H1 (cell line): Measurements from ENCODE around the gene RAB43. TPM values are rescaled to one million over a fixed set of nuclear protein-coding genes. Genes with fewer than 3 reads are reported as not detected.

Experiments
- CTCF ChIA-PET: fragments of 300-600 bp; sonication (Branson Sonifier 250); formaldehyde crosslinking; loops from one replicate; lab custom pipeline; 2021; ENCODE audit not compliant: partially characterized antibody; lab: Charles Lee
- POLR2A ChIA-PET: fragments of 300-600 bp; sonication (Branson Sonifier 250); formaldehyde crosslinking; loops from one replicate; lab custom pipeline; 2021; ENCODE audit warnings: inconsistent platforms; ENCODE audit not compliant: partially characterized antibody; lab: Charles Lee
- DNase-seq, 2 experiments: peaks; one replicate each; pipeline versions ENCODE4 v3.0.0 to v3.0.0-alpha.2; 2010 to 2022; ENCODE audit warnings: low spot score in 2 of 2, low read depth in 1 of 2, mixed read lengths in 1 of 2
- FAIRE-seq: peaks from 2 replicates; lab custom pipeline; 2011; peaks lifted over from hg19 to GRCh38; lab: Jason Lieb, UNC
- H2AFZ ChIP-seq: 2 replicates; pipeline ENCODE4 v1.8.1; 2012; ENCODE audit warnings: low read length, inconsistent platforms
- H2AK5ac ChIP-seq: 2 replicates; pipeline ENCODE4 v1.6.1; 2013; ENCODE audit warnings: low read depth, low read length
- H2BK120ac ChIP-seq: replicated peaks from 2 replicates; pipeline ENCODE3; 2013; ENCODE audit warnings: low read depth, low read length, inconsistent platforms
- H2BK12ac ChIP-seq: 2 replicates; pipeline ENCODE4 v1.6.1; 2013; ENCODE audit warnings: low read depth, low read length
- H2BK15ac ChIP-seq: 2 replicates; pipeline ENCODE4 v1.6.1; 2013; ENCODE audit warnings: low read length
- H2BK20ac ChIP-seq: 2 replicates; pipeline ENCODE4 v1.6.1; 2013; ENCODE audit warnings: low read length
- H2BK5ac ChIP-seq: 2 replicates; pipeline ENCODE4 v1.6.1; 2013; ENCODE audit warnings: low read depth, low read length
- H3K14ac ChIP-seq: 2 replicates; pipeline ENCODE4 v1.6.1; 2013; ENCODE audit warnings: inconsistent platforms; ENCODE audit not compliant: insufficient read length
- H3K18ac ChIP-seq: 2 replicates; pipeline ENCODE4 v1.6.1; 2013; ENCODE audit warnings: low read length; ENCODE audit errors: extremely low read depth
- H3K23ac ChIP-seq: 2 replicates; pipeline ENCODE4 v1.6.1; 2013; ENCODE audit warnings: inconsistent platforms; ENCODE audit not compliant: insufficient read length
- H3K23me2 ChIP-seq: 2 replicates; pipeline ENCODE4 v1.6.1; 2013; ENCODE audit warnings: low read depth, low read length
- H3K27ac ChIP-seq: 2 replicates; pipeline ENCODE4 v1.6.1; 2011; ENCODE audit warnings: low read depth, low read length, inconsistent platforms
- H3K27me3 ChIP-seq, 4 experiments: replicated peaks in 1 of 4; 1 replicate in 1 of 4; 2 replicates in 3 of 4; pipeline versions ENCODE4 v1.6.1 to v1.8.1; 2011 to 2013; ENCODE audit warnings: low read length in 3 of 4, mild to moderate bottlenecking in 3 of 4, inconsistent platforms in 2 of 4, mixed read lengths in 2 of 4, moderate library complexity in 1 of 4; ENCODE audit not compliant: control insufficient read depth in 3 of 4, insufficient read depth in 3 of 4; ENCODE audit errors: extremely low read depth in 1 of 4
- H3K36me3 ChIP-seq, 4 experiments: 2 replicates each; pipeline versions ENCODE4 v1.6.1 to v1.8.1; 2011 to 2013; ENCODE audit warnings: mild to moderate bottlenecking in 4 of 4, low read length in 3 of 4, moderate library complexity in 2 of 4, control low read depth in 1 of 4, inconsistent platforms in 1 of 4; ENCODE audit not compliant: insufficient read depth in 4 of 4, control insufficient read depth in 2 of 4
- H3K4ac ChIP-seq: replicated peaks from 2 replicates; pipeline ENCODE3; 2013; ENCODE audit warnings: low read length, low read depth, mixed read lengths, inconsistent platforms; ENCODE audit not compliant: insufficient read length
- H3K4me1 ChIP-seq, 4 experiments: replicated peaks in 1 of 4; 1 replicate in 1 of 4; 2 replicates in 3 of 4; pipeline versions ENCODE4 v1.6.1 to v1.8.1; 2011 to 2013; ENCODE audit warnings: low read length in 3 of 4, inconsistent platforms in 2 of 4, mixed read lengths in 1 of 4; ENCODE audit not compliant: insufficient read depth in 4 of 4, control insufficient read depth in 3 of 4
- H3K4me2 ChIP-seq, 2 experiments: 2 replicates each; pipeline versions ENCODE4 v1.6.1 to v1.8.1; 2011 to 2013; ENCODE audit warnings: low read depth in 2 of 2, low read length in 2 of 2, control low read depth in 1 of 2, inconsistent platforms in 1 of 2, mild to moderate bottlenecking in 1 of 2; ENCODE audit not compliant: insufficient read depth in 1 of 2
- H3K4me3 ChIP-seq, 4 experiments: fragments of 200-600, 300-600 bp in 1 of 4; sonication (generic), shearing (Covaris generic), sonication (Bioruptor Twin) in 1 of 4; 2 replicates each; pipeline versions ENCODE4 v1.5.1 to v1.8.1; 2011 to 2016; ENCODE audit warnings: low read length in 4 of 4, low read depth in 3 of 4, control low read depth in 2 of 4, inconsistent platforms in 2 of 4, mild to moderate bottlenecking in 2 of 4, mixed read lengths in 1 of 4, moderate library complexity in 1 of 4; ENCODE audit not compliant: insufficient read depth in 2 of 4; ENCODE audit errors: extremely low read depth in 1 of 4
- H3K56ac ChIP-seq: replicated peaks from 2 replicates; pipeline ENCODE3; 2013; ENCODE audit warnings: low read depth, mild to moderate bottlenecking, mixed read lengths, low read length, inconsistent platforms; ENCODE audit not compliant: insufficient read length
- H3K79me1 ChIP-seq: 2 replicates; pipeline ENCODE4 v1.6.1; 2013; ENCODE audit warnings: low read depth, low read length, control low read depth
- H3K79me2 ChIP-seq, 2 experiments: 2 replicates each; pipeline versions ENCODE4 v1.6.1 to v1.8.1; 2012 to 2013; ENCODE audit warnings: low read length in 2 of 2, mild to moderate bottlenecking in 2 of 2, inconsistent platforms in 1 of 2; ENCODE audit not compliant: insufficient read depth in 2 of 2, control insufficient read depth in 1 of 2
- H3K9ac ChIP-seq, 4 experiments: replicated peaks in 1 of 4; 1 replicate in 1 of 4; 2 replicates in 3 of 4; pipeline versions ENCODE4 v1.6.1 to v1.8.1; 2011 to 2013; ENCODE audit warnings: low read depth in 3 of 4, low read length in 3 of 4, control low read depth in 2 of 4, mild to moderate bottlenecking in 2 of 4, moderate library complexity in 2 of 4, inconsistent platforms in 1 of 4; ENCODE audit errors: extremely low read depth in 1 of 4
- H3K9me3 ChIP-seq, 2 experiments: 2 replicates each; pipeline versions ENCODE4 v1.6.1 to v1.8.1; 2012 to 2013; ENCODE audit warnings: mild to moderate bottlenecking in 2 of 2, moderate library complexity in 2 of 2, control low read depth in 1 of 2, inconsistent platforms in 1 of 2, low read depth in 1 of 2, low read length in 1 of 2, mixed read lengths in 1 of 2; ENCODE audit not compliant: insufficient read depth in 2 of 2
- H4K20me1 ChIP-seq, 2 experiments: replicated peaks in 1 of 2; 2 replicates each; pipeline versions ENCODE3 to v1.8.1; 2011 to 2013; ENCODE audit warnings: inconsistent platforms in 2 of 2, low read length in 2 of 2, mild to moderate bottlenecking in 1 of 2; ENCODE audit not compliant: insufficient read depth in 2 of 2, control insufficient read depth in 1 of 2
- H4K5ac ChIP-seq: 2 replicates; pipeline ENCODE4 v1.6.1; 2013; ENCODE audit warnings: low read length, low read depth, mixed read lengths, inconsistent platforms; ENCODE audit not compliant: insufficient read length
- H4K8ac ChIP-seq: 2 replicates; pipeline ENCODE4 v1.8.0; 2013; ENCODE audit warnings: mild to moderate bottlenecking, moderate library complexity, low read length, inconsistent platforms; ENCODE audit not compliant: insufficient read depth; ENCODE audit errors: extremely low read depth
- H4K91ac ChIP-seq: replicated peaks from 2 replicates; pipeline ENCODE3; 2013; ENCODE audit warnings: low read length, mixed read lengths, inconsistent platforms; ENCODE audit not compliant: insufficient read length
- ASH2L ChIP-seq: fragments of 200-600, 300-600 bp; sonication (generic); IDR thresholded peaks from one replicate; pipeline ENCODE4 v1.7.1; 2017; ENCODE audit warnings: low read length
- BACH1 ChIP-seq: IDR thresholded peaks from 2 replicates; pipeline ENCODE4 v1.6.1; 2012; ENCODE audit warnings: low read length, improper control_type of control experiment
- BRCA1 ChIP-seq: IDR thresholded peaks from 2 replicates; pipeline ENCODE4 v1.6.1; 2012; ENCODE audit warnings: low read depth, low read length, improper control_type of control experiment
- EP300 ChIP-seq, 2 experiments: IDR thresholded peaks; 1 replicate in 1 of 2; 2 replicates in 1 of 2; pipeline ENCODE4 v1.6.1; 2011 to 2012; ENCODE audit warnings: low read depth in 2 of 2, low read length in 2 of 2, mild to moderate bottlenecking in 2 of 2, borderline replicate concordance in 1 of 2, inconsistent platforms in 1 of 2, moderate library complexity in 1 of 2
- KDM5A ChIP-seq: fragments of 200-600 bp; IDR thresholded peaks from 2 replicates; pipeline ENCODE4 v1.7.1; 2012; ENCODE audit warnings: mild to moderate bottlenecking, low read length, inconsistent platforms, mixed read lengths
- MAFK ChIP-seq: IDR thresholded peaks from 2 replicates; pipeline ENCODE4 v1.6.1; 2012; ENCODE audit warnings: low read depth, mild to moderate bottlenecking, improper control_type of control experiment, low read length
- WGBS, 2 experiments: shearing (Covaris generic) in 1 of 2; methylation state at CpG; one replicate each; pipeline versions ENCODE4 v1.1.6 to v1.1.7; 2013 to 2015; ENCODE audit warnings: low lambda C conversion rate in 2 of 2, mixed read lengths in 2 of 2, inconsistent platforms in 1 of 2, low coverage in 1 of 2, missing lambda C conversion rate in 1 of 2; ENCODE audit not compliant: insufficient replicate concordance in 2 of 2, insufficient coverage in 1 of 2, insufficient read length in 1 of 2; ENCODE audit errors: extremely low coverage in 1 of 2, missing lambda C conversion rate in 1 of 2; 5-methylcytosine and 5-hydroxymethylcytosine counted together
- polyA plus RNA-seq, 7 experiments: library from polyadenylated mRNA; depleted of rRNA in 3 of 7; stranded (reverse) in 5 of 7; unstranded in 2 of 7; fragments of >200 nt in 5 of 7; fragments of 200-250 nt in 2 of 7; gene quantifications; 1 replicate in 5 of 7; 2 replicates in 1 of 7; 4 replicates in 1 of 7; pipeline versions ENCODE4 v1.2.1 to v1.2.3, GENCODE V29; 2011 to 2013; ENCODE audit warnings: missing spikeins in 2 of 7, mixed read lengths in 2 of 7
- total RNA-seq: library from RNA; stranded (reverse); fragmentation: NEBNext Ultra II Directional; extraction: Animal tissue kit (Norgen Biotek cat#: 25700); gene quantifications from 2 replicates; pipeline ENCODE4 v1.2.1, GENCODE V29; 2021

RAB43 gene
- total and polyA plus RNA-seq, 2 of the 8 experiments (the other 6 are each of a cell fraction or from before 2014, with no cell fraction given): 13.1 to 19.4 TPM

GRCh38 chr3:129054605-129055104 is 66.9 kb downstream of the RAB43 start:
- TF ChIP-seq BRCA1: no peak
- no peak for TF ChIP-seq BACH1
- TF ChIP-seq EP300 (IDR thresholded peaks at IDR 0.05; ENCODE audit: borderline replicate concordance in 1 of 2, low read depth in 2 of 2, low read length in 2 of 2): no peak
- no peak for TF ChIP-seq KDM5A
- no peak for TF ChIP-seq MAFK
- no peak for TF ChIP-seq ASH2L
- Histone ChIP-seq H3K9me3 (no peaks in the 10 kb centered on the region), H4K91ac (no peak overlapping the region), H3K56ac (no peak overlapping the region), H2BK12ac (no peak overlapping the region), H3K23ac (no peak overlapping the region), H3K23me2 (no peaks in the 10 kb centered on the region), H2BK5ac (no peak overlapping the region), H3K79me1 (no peaks in the 10 kb centered on the region), H3K4me2 (no peak overlapping the region), H4K5ac (no peak overlapping the region), H4K8ac (no peak overlapping the region), H2BK20ac (no peak overlapping the region), H2AFZ (no peak overlapping the region), H3K18ac (no peak overlapping the region), H4K20me1 (no peaks in the 10 kb centered on the region), H3K4ac (no peak overlapping the region), H3K9ac (no peak overlapping the region), H2BK15ac (no peak overlapping the region), H3K27me3 (no peaks in the 10 kb centered on the region), H3K14ac (no peak overlapping the region), H3K36me3 (no peaks in the 10 kb centered on the region), H2AK5ac (no peak overlapping the region), H3K4me3 (no peak overlapping the region), H2BK120ac (no peak overlapping the region), H3K79me2 (no peaks in the 10 kb centered on the region), H3K27ac (no peak overlapping the region), H3K4me1 (no peaks in the 10 kb centered on the region)
- FAIRE-seq (no peak), DNase-seq (no peak)
- 94% methylated on average over 3 of the region's 3 CpGs; no CpG with 5 or more reads in 1 of the 2 experiments for WGBS, 2 experiments
- ChIA-PET POLR2A (no interaction called here), CTCF (interaction anchor here (0.7 to 14.0 kb wide), 15 partner anchors 15 to 723 kb away, joined by 3 to 210 read pairs (median 13); partner anchors contain the start of gene CFAP92)
